Osteoblast (primary cell): ENCODE measurements around the gene KAZN. TPM values are rescaled to one million over a fixed set of nuclear protein-coding genes. Genes with fewer than 3 reads are reported as not detected.

ENCODE experiments used
- DNase-seq: peaks from one replicate; pipeline ENCODE4 v3.0.0; 2011; ENCODE audit warnings: low spot score, mixed read lengths; ENCODE audit not compliant: insufficient read length; ENCODE audit errors: missing footprints
- H2AFZ ChIP-seq: 2 replicates; pipeline ENCODE4 v1.6.0; 2011; ENCODE audit warnings: mild to moderate bottlenecking, low read length
- H3K27ac ChIP-seq: 2 replicates; pipeline ENCODE4 v1.5.1; 2011; ENCODE audit warnings: mild to moderate bottlenecking, low read depth, low read length, moderate library complexity
- H3K27me3 ChIP-seq: 2 replicates; pipeline ENCODE4 v1.6.0; 2012; ENCODE audit warnings: mild to moderate bottlenecking, control low read depth, inconsistent platforms, low read length, moderate library complexity; ENCODE audit not compliant: insufficient read depth
- H3K36me3 ChIP-seq: 2 replicates; pipeline ENCODE4 v1.5.1; 2011; ENCODE audit warnings: mild to moderate bottlenecking, low read length, control low read depth, moderate library complexity; ENCODE audit not compliant: insufficient read depth
- H3K4me1 ChIP-seq: 2 replicates; pipeline ENCODE4 v1.5.1; 2011; ENCODE audit warnings: mild to moderate bottlenecking, low read length, control low read depth, moderate library complexity; ENCODE audit not compliant: insufficient read depth
- H3K4me2 ChIP-seq: 2 replicates; pipeline ENCODE4 v1.6.0; 2011; ENCODE audit warnings: mild to moderate bottlenecking, low read length; ENCODE audit not compliant: insufficient read depth
- H3K4me3 ChIP-seq: fragments of 200-600 bp; sonication (generic); 3 replicates; pipeline ENCODE4 v1.5.1; 2012; ENCODE audit warnings: mild to moderate bottlenecking, low read length, inconsistent platforms; ENCODE audit not compliant: insufficient read depth
- H3K79me2 ChIP-seq: 2 replicates; pipeline ENCODE4 v1.6.0; 2012; ENCODE audit warnings: mild to moderate bottlenecking, low read length, control low read depth, inconsistent platforms; ENCODE audit not compliant: insufficient read depth
- H3K9me3 ChIP-seq: 2 replicates; pipeline ENCODE4 v1.5.1; 2011; ENCODE audit warnings: low read depth, low read length, control low read depth
- H4K20me1 ChIP-seq: 2 replicates; pipeline ENCODE4 v1.6.0; 2012; ENCODE audit warnings: mild to moderate bottlenecking, low read length, control low read depth; ENCODE audit not compliant: insufficient read depth
- CTCF ChIP-seq: IDR thresholded peaks from 2 replicates; pipeline ENCODE4 v1.5.1; 2011; ENCODE audit warnings: mild to moderate bottlenecking, low read depth, low read length, moderate library complexity; ENCODE audit errors: extremely low read depth
- total RNA-seq: library from RNA; depleted of rRNA; stranded (reverse); fragments of >200 nt; gene quantifications from 2 replicates; pipeline ENCODE4 v1.2.3, GENCODE V29; 2012

The KAZN gene
- total RNA-seq, 1 donor, result 9.0 TPM

- no peaks in the 10 kb centered on the region for H3K79me2 ChIP-seq
Measured at GRCh38 chr1:14980621-14981218, 382.2 kb downstream of the KAZN start.

GRCh38 chr1:14982029-14982428, 383.5 kb downstream of the KAZN start:
- H3K9me3 ChIP-seq, result no peaks in the 10 kb centered on the region
- H3K79me2 ChIP-seq, result no peaks in the 10 kb centered on the region
- H3K4me3 ChIP-seq, result no peak overlapping the region
- no peak overlapping the region for H3K4me2 ChIP-seq
- peaks cover 11% of the 10 kb centered on the region for H3K4me1 ChIP-seq
- TF ChIP-seq CTCF, result no peak
- H4K20me1 ChIP-seq, result peaks cover 13% of the 10 kb centered on the region
- no peak for DNase-seq
- no peaks in the 10 kb centered on the region for H3K36me3 ChIP-seq
- no peak overlapping the region for H3K27ac ChIP-seq
- H3K27me3 ChIP-seq, result no peaks in the 10 kb centered on the region
- H2AFZ ChIP-seq, result no peak overlapping the region

More at GRCh38 chr1:14980621-14981218, 382.2 kb downstream of the KAZN start:
- Histone ChIP-seq H4K20me1 (peaks cover 8% of the 10 kb centered on the region), H2AFZ (no peak overlapping the region), H3K4me2 (no peak overlapping the region), H3K4me3 (no peak overlapping the region), H3K27ac (peak overlapping the region; percentile 41), H3K9me3 (no peaks in the 10 kb centered on the region), H3K36me3 (no peaks in the 10 kb centered on the region), H3K4me1 (peaks cover 11% of the 10 kb centered on the region), H3K27me3 (no peaks in the 10 kb centered on the region)
- DNase-seq, result no peak
- TF ChIP-seq CTCF, result no peak

GRCh38 chr1:14983277-14983676, 384.8 kb downstream of the KAZN start:
- H3K9me3 ChIP-seq, result no peaks in the 10 kb centered on the region
- H3K4me3 ChIP-seq, result no peak overlapping the region
- no peak overlapping the region for H2AFZ ChIP-seq
- H3K27me3 ChIP-seq, result no peaks in the 10 kb centered on the region
- DNase-seq, result no peak
- H3K36me3 ChIP-seq, result no peaks in the 10 kb centered on the region
- no peak overlapping the region for H3K4me2 ChIP-seq
- peaks cover 15% of the 10 kb centered on the region for H3K4me1 ChIP-seq
- no peaks in the 10 kb centered on the region for H3K79me2 ChIP-seq
- H3K27ac ChIP-seq, result no peak overlapping the region
- TF ChIP-seq CTCF, result peak; percentile 5
- H4K20me1 ChIP-seq, result peaks cover 13% of the 10 kb centered on the region

- TF ChIP-seq CTCF, result no peak
- Histone ChIP-seq H3K79me2 (no peaks in the 10 kb centered on the region), H3K4me1 (peaks cover 6% of the 10 kb centered on the region), H3K4me2 (no peak overlapping the region), H3K4me3 (no peak overlapping the region), H4K20me1 (peaks cover 9% of the 10 kb centered on the region), H2AFZ (no peak overlapping the region), H3K36me3 (no peaks in the 10 kb centered on the region), H3K27me3 (no peaks in the 10 kb centered on the region), H3K9me3 (no peaks in the 10 kb centered on the region), H3K27ac (no peak overlapping the region)
- DNase-seq, result no peak
Measured at GRCh38 chr1:14986168-14986567, 387.7 kb downstream of the KAZN start.
